Duodenal mucosa (tissue), 2 donors: ENCODE measurements around the gene PPP4R4.
"Not testable (repeated sequence)": the region's sequence is repeated elsewhere in the genome, so short reads cannot be mapped to it uniquely, and the experiment has no call there.

Experiments used
- H3K27ac ChIP-seq: one replicate; pipeline ENCODE4 v1.7.0; 2013; ENCODE audit warnings: low read depth, low read length
- H3K27me3 ChIP-seq, 2 donors: one replicate each; pipeline ENCODE4 v1.7.0; 2013; ENCODE audit warnings: low read length in 2 of 2, control low read depth in 1 of 2; ENCODE audit not compliant: insufficient read depth in 2 of 2, control insufficient read depth in 1 of 2
- H3K36me3 ChIP-seq, 2 donors: one replicate each; pipeline ENCODE4 v1.7.0; 2013; ENCODE audit warnings: low read length in 2 of 2, control low read depth in 1 of 2; ENCODE audit not compliant: insufficient read depth in 2 of 2, control insufficient read depth in 1 of 2
- H3K4me1 ChIP-seq, 2 donors: one replicate each; pipeline ENCODE4 v1.7.0; 2013; ENCODE audit warnings: low read length in 2 of 2, control low read depth in 1 of 2; ENCODE audit not compliant: insufficient read depth in 2 of 2, control insufficient read depth in 1 of 2
- H3K4me3 ChIP-seq, 2 donors: one replicate each; pipeline ENCODE4 v1.7.0; 2013; ENCODE audit warnings: low read length in 2 of 2, low read depth in 1 of 2
- H3K9ac ChIP-seq, 2 donors: one replicate each; pipeline ENCODE4 v1.7.0; 2013; ENCODE audit warnings: low read length in 2 of 2, low read depth in 1 of 2
- H3K9me3 ChIP-seq, 2 donors: one replicate each; pipeline ENCODE4 v1.7.0; 2013; ENCODE audit warnings: low read length in 2 of 2, control low read depth in 1 of 2; ENCODE audit not compliant: control insufficient read depth in 1 of 2

PPP4R4 gene

GRCh38 chr14:94290197-94290596 lies 116.1 kb downstream of the PPP4R4 start:
- H3K27ac ChIP-seq, result no peak overlapping the region
- no peaks in the 10 kb centered on the region for H3K4me1 ChIP-seq
- no peaks in the 10 kb centered on the region for H3K27me3 ChIP-seq
- no peak overlapping the region for H3K4me3 ChIP-seq
- no peak overlapping the region for H3K9ac ChIP-seq
- no peaks in the 10 kb centered on the region for H3K9me3 ChIP-seq
- no peaks in the 10 kb centered on the region for H3K36me3 ChIP-seq

GRCh38 chr14:94291159-94291905 lies 117.2 kb downstream of the PPP4R4 start:
- Histone ChIP-seq H3K4me3 (no peak overlapping the region), H3K9ac (no peak overlapping the region), H3K36me3 (no peaks in the 10 kb centered on the region), H3K9me3 (no peaks in the 10 kb centered on the region), H3K27ac (no peak overlapping the region), H3K4me1 (no peaks in the 10 kb centered on the region), H3K27me3 (no peaks in the 10 kb centered on the region)

DNA sequence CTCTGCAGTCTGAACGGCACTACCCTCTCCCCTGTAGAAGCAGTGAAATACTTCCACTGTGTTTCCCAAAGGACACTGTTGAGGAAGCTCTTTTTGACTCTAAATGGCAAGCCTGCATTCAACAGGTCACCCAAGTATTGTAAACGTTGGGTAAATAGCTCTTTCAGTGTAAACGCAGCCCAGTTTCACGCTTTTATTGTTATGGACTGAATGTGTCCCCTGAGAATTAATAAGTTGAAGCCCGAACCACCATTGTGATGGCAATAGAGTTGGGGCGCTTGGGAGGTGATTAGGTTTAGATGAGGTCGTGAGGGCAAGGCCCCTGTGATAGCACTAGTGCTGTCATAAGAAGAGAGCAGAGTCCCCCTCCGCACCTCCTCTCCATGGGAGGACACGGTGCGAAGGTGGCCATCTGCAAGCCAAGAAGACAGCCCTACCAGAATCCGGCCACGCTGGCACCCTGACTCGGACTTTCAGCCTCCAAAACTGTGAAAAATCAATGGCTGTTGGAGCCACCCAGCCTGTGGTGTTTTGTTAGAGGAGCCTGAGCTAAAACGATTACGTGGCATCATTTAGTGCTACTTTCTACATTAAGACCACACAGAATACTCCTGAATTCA lies 117.9 kb downstream of the PPP4R4 start:
- Histone ChIP-seq H3K36me3 (no peaks in the 10 kb centered on the region), H3K4me1 (no peaks in the 10 kb centered on the region), H3K27me3 (no peaks in the 10 kb centered on the region), H3K9me3 (no peaks in the 10 kb centered on the region), H3K9ac (no peak overlapping the region), H3K4me3 (no peak overlapping the region), H3K27ac (no peak overlapping the region)

GRCh38 chr14:94292526-94292871 lies 118.4 kb downstream of the PPP4R4 start:
- Histone ChIP-seq H3K36me3 (no peaks in the 10 kb centered on the region), H3K27me3 (no peaks in the 10 kb centered on the region), H3K4me3 (no peak overlapping the region), H3K27ac (no peak overlapping the region), H3K9me3 (no peaks in the 10 kb centered on the region), H3K9ac (no peak overlapping the region), H3K4me1 (no peaks in the 10 kb centered on the region)

DNA sequence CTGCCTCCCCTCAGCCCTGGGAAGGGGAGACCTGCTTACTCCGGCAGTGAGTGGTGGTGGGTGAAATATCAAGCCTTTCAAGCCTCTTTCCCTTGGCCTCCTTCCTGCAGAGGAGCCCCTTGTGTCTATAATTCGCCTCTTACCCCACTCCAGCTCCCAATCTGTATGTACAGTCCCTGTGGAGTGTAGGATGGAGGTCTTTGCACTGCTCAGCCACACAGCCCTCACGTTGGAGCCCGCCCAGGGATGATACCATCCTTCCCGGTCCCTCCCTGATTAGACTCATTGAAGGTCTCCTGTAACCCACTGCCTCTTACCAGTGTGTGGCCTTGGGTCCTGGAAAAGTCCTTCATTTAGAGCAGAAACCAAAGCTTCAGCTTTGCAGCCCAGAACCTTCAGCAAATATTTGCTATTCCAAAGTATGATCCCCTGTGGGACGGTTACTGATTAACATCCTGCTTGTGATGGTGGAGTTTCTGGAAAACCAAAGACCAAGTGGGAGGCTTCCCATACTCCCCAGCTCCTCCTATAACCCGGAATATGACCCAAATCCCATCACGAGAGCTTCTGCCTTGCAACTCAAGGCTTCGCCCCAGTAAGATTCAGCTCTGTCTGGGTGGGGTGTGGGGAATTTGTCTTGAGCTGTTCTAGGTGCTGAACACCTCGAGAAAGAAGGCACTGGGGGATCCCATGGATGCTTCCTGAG lies 118.9 kb downstream of the PPP4R4 start, which contains the start of gene SERPINA10:
Gene SERPINA10 (minus strand): TSS at position 397 of the 706 bp plus-strand sequence. CDS start 2,675 bp downstream, outside the sequence.
- no peak within 1 kb of the TSS for H3K9ac ChIP-seq
- H3K4me1 ChIP-seq, result no peaks in the 10 kb centered on the region
- no peak within 1 kb of the TSS for H3K4me3 ChIP-seq

DNA sequence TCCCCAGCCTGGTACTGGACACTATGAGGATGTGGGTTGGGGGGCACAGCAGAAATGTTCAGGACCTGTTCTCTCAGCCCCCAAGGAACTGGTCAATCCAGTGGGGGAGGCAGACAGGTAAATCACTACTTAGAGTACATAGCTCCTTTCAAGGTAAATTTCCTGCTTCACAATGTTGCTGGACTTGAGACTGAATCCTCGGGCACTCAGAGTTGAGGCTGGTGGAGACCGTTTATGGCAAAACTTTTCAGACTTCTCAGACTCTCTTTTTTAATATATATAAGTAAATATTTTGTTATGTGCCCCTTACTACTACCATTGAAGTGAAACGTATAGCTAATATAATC lies 119.4 kb downstream of the PPP4R4 start:
- Histone ChIP-seq H3K36me3 (no peaks in the 10 kb centered on the region), H3K9ac (no peak overlapping the region), H3K4me3 (no peak overlapping the region), H3K4me1 (no peaks in the 10 kb centered on the region), H3K27ac (no peak overlapping the region), H3K27me3 (no peaks in the 10 kb centered on the region), H3K9me3 (no peaks in the 10 kb centered on the region)

More for the DNA sequence above, 118.9 kb downstream of the PPP4R4 start, which contains the start of gene SERPINA10:
- Histone ChIP-seq H3K27me3 (no peaks in the 10 kb centered on the region), H3K27ac (no peak within 1 kb of the TSS), H3K36me3 (no peaks in the 10 kb centered on the region), H3K9me3 (no peaks in the 10 kb centered on the region)

GRCh38 chr14:94295360-94296180 lies 121.4 kb downstream of the PPP4R4 start:
- H3K4me1 ChIP-seq, result no peaks in the 10 kb centered on the region
- H3K9me3 ChIP-seq, result no peaks in the 10 kb centered on the region
- H3K27me3 ChIP-seq, result no peaks in the 10 kb centered on the region
- no peak overlapping the region for H3K4me3 ChIP-seq
- H3K27ac ChIP-seq, result no peak overlapping the region
- no peaks in the 10 kb centered on the region for H3K36me3 ChIP-seq
- no peak overlapping the region for H3K9ac ChIP-seq

DNA sequence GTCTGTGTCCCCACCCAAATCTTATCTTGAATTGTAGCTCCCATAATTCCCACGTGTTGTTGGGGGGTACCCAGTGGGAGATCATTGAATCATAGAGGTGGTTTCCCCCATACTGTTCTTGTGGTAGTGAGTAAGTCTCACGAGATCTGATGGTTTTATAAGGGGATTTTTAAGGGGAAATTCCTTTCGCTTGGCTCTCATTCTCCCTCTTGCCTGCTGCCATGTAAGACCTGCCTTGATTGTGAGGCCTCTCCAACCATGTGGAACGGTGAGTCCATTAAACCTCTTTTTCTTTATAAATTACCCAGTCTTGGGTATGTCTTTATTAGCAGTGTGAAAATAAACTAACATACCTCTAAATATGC lies 122.0 kb downstream of the PPP4R4 start:
- H3K4me1 ChIP-seq, H3K27me3 ChIP-seq, H3K9me3 ChIP-seq, H3K27ac ChIP-seq, H3K36me3 ChIP-seq, H3K9ac ChIP-seq, H3K4me3 ChIP-seq: not testable (repeated sequence)

- Histone ChIP-seq H3K36me3 (no peaks in the 10 kb centered on the region), H3K4me1 (no peaks in the 10 kb centered on the region), H3K4me3 (no peak overlapping the region), H3K9ac (no peak overlapping the region), H3K27ac (no peak overlapping the region), H3K9me3 (no peaks in the 10 kb centered on the region), H3K27me3 (no peaks in the 10 kb centered on the region)
Measured at GRCh38 chr14:94298130-94298529, 124.0 kb downstream of the PPP4R4 start.

GRCh38 chr14:94303111-94303510 lies 129.0 kb downstream of the PPP4R4 start:
- H3K9me3 ChIP-seq, result peaks cover 0 to 5% of the 10 kb centered on the region in 2 donors
- no peak overlapping the region for H3K27ac ChIP-seq
- no peaks in the 10 kb centered on the region for H3K27me3 ChIP-seq
- no peaks in the 10 kb centered on the region for H3K36me3 ChIP-seq
- no peak overlapping the region for H3K4me3 ChIP-seq
- H3K4me1 ChIP-seq, result no peaks in the 10 kb centered on the region
- no peak overlapping the region for H3K9ac ChIP-seq
